Liver (tissue), 9 donors: ENCODE measurements around the gene MBP. TPM values are rescaled to one million over a fixed set of nuclear protein-coding genes. Genes with fewer than 3 reads are reported as not detected.

ENCODE experiments used
- DNase-seq: peaks from one replicate; pipeline ENCODE4 v3.0.0-alpha.2; 2017; ENCODE audit warnings: low spot score
- H3K27ac ChIP-seq, 2 donors: one replicate each; pipeline ENCODE4 v1.7.0; 2013; ENCODE audit warnings: inconsistent platforms in 2 of 2, low read length in 2 of 2, control low read depth in 1 of 2, low read depth in 1 of 2, mild to moderate bottlenecking in 1 of 2
- H3K27me3 ChIP-seq, 4 donors: one replicate each; pipeline versions ENCODE4 v1.6.1 to v1.7.0; 2013; ENCODE audit warnings: low read length in 3 of 4, inconsistent platforms in 1 of 4, mild to moderate bottlenecking in 1 of 4, moderate library complexity in 1 of 4; ENCODE audit not compliant: control insufficient read depth in 4 of 4, insufficient read depth in 4 of 4
- H3K36me3 ChIP-seq, 4 donors: one replicate each; pipeline versions ENCODE4 v1.6.1 to v1.7.0; 2013; ENCODE audit warnings: low read length in 3 of 4, mild to moderate bottlenecking in 3 of 4, low read depth in 1 of 4, moderate library complexity in 1 of 4; ENCODE audit not compliant: control insufficient read depth in 4 of 4, insufficient read depth in 3 of 4
- H3K4me1 ChIP-seq, 4 donors: one replicate each; pipeline versions ENCODE4 v1.6.1 to v1.7.0; 2013; ENCODE audit warnings: low read length in 3 of 4, mild to moderate bottlenecking in 3 of 4, moderate library complexity in 1 of 4; ENCODE audit not compliant: control insufficient read depth in 4 of 4, insufficient read depth in 4 of 4
- H3K4me3 ChIP-seq, 3 donors: one replicate each; pipeline versions ENCODE4 v1.6.1 to v1.7.0; 2013; ENCODE audit warnings: low read length in 3 of 3, control low read depth in 1 of 3, low read depth in 1 of 3, mild to moderate bottlenecking in 1 of 3
- H3K9ac ChIP-seq, 2 donors: one replicate each; pipeline ENCODE4 v1.7.0; 2013; ENCODE audit warnings: low read length in 2 of 2, mild to moderate bottlenecking in 2 of 2, moderate library complexity in 2 of 2, control low read depth in 1 of 2, low read depth in 1 of 2
- H3K9me3 ChIP-seq, 4 donors: one replicate each; pipeline versions ENCODE4 v1.6.1 to v1.7.0; 2013; ENCODE audit warnings: low read length in 3 of 4; ENCODE audit not compliant: control insufficient read depth in 4 of 4
- EGR1 ChIP-seq, 2 donors: IDR thresholded peaks; 2 replicates each; pipeline ENCODE4 v1.6.1; 2016 to 2018; ENCODE audit warnings: antibody characterized with exemption in 2 of 2, low read depth in 2 of 2
- FOXA1 ChIP-seq: IDR thresholded peaks from 2 replicates; pipeline ENCODE4 v1.6.1; 2016; ENCODE audit warnings: antibody characterized with exemption
- FOXA2 ChIP-seq: IDR thresholded peaks from 2 replicates; pipeline ENCODE4 v1.6.1; 2016; ENCODE audit warnings: antibody characterized with exemption
- GABPA ChIP-seq, 2 donors: IDR thresholded peaks in 1 of 2; conservative IDR thresholded peaks in 1 of 2; 2 replicates each; pipeline ENCODE4 v1.6.1; 2016; ENCODE audit warnings: antibody characterized with exemption in 2 of 2, mild to moderate bottlenecking in 1 of 2, moderate library complexity in 1 of 2
- HNF4A ChIP-seq, 2 donors: conservative IDR thresholded peaks; 2 replicates each; pipeline ENCODE4 v1.6.1; 2016; ENCODE audit warnings: antibody characterized with exemption in 2 of 2, mild to moderate bottlenecking in 2 of 2
- HNF4G ChIP-seq: IDR thresholded peaks from 2 replicates; pipeline ENCODE4 v1.6.1; 2016; ENCODE audit warnings: antibody characterized with exemption
- JUND ChIP-seq, 2 donors: IDR thresholded peaks; 2 replicates each; pipeline ENCODE4 v1.6.1; 2016; ENCODE audit warnings: antibody characterized with exemption in 2 of 2
- NR2F2 ChIP-seq: IDR thresholded peaks from 2 replicates; pipeline ENCODE4 v1.6.1; 2016; ENCODE audit warnings: antibody characterized with exemption
- RAD21 ChIP-seq, 2 donors: IDR thresholded peaks; 2 replicates each; pipeline ENCODE4 v1.6.1; 2016; ENCODE audit warnings: antibody characterized with exemption in 2 of 2, mild to moderate bottlenecking in 2 of 2
- SP1 ChIP-seq: IDR thresholded peaks from 2 replicates; pipeline ENCODE4 v1.6.1; 2018; ENCODE audit warnings: antibody characterized with exemption, mild to moderate bottlenecking
- TAF1 ChIP-seq: conservative IDR thresholded peaks from 2 replicates; pipeline ENCODE4 v1.6.1; 2016; ENCODE audit warnings: antibody characterized with exemption, mild to moderate bottlenecking
- YY1 ChIP-seq: IDR thresholded peaks from 2 replicates; pipeline ENCODE4 v1.6.1; 2016; ENCODE audit warnings: antibody characterized with exemption, mild to moderate bottlenecking
- WGBS: extraction: QIAGEN DNeasy Blood & Tissue Kit; methylation state at CpG from one replicate; pipeline ENCODE4 v1.1.7; 2013; 5-methylcytosine and 5-hydroxymethylcytosine counted together
- polyA plus RNA-seq, 2 donors: library from polyadenylated mRNA; stranded (reverse) in 1 of 2; unstranded in 1 of 2; fragments of 200-250 nt in 1 of 2; fragments of >200 nt in 1 of 2; fragmentation: Nextera tagmentation in 1 of 2; extraction: Ambion mirVana in 1 of 2; gene quantifications; one replicate each; pipeline versions ENCODE4 v1.2.1 to v1.2.3, GENCODE V29; 2013 to 2015
- total RNA-seq, 2 donors: library from RNA; depleted of rRNA; stranded (reverse); fragments of >200 nt; gene quantifications; one replicate each; pipeline ENCODE4 v1.2.3, GENCODE V29; 2014
- TF ChIP-seq, protein P1 (sequence below): fragments of 150-350 bp; IDR thresholded peaks from 2 replicates; pipeline ENCODE4 v1.5.1; 2017; ENCODE audit warnings: improper control_type of control experiment, low read depth, low read length; ENCODE audit not compliant: missing input control
- TF ChIP-seq, protein P2 (sequence below): IDR thresholded peaks from 2 replicates; pipeline ENCODE4 v1.6.1; 2016; ENCODE audit warnings: antibody characterized with exemption
- TF ChIP-seq, protein P3 (sequence below): IDR thresholded peaks from 2 replicates; pipeline ENCODE4 v1.6.1; 2016; ENCODE audit warnings: antibody characterized with exemption
- TF ChIP-seq, protein P4 (sequence below): IDR thresholded peaks from 2 replicates; pipeline ENCODE4 v1.6.1; 2016; ENCODE audit warnings: antibody characterized with exemption, mild to moderate bottlenecking
- TF ChIP-seq, protein P5 (sequence below): IDR thresholded peaks from 2 replicates; pipeline ENCODE4 v1.6.1; 2016; ENCODE audit warnings: antibody characterized with exemption
- donor health status: healthy.
- donor health status: healthy.
- donor health status: healthy.
- donor health status: healthy.
- donor health status: healthy.

MBP gene
- total and polyA plus RNA-seq, 4 donors, result 9.7 to 23.3 (median 17.7) TPM

DNA sequence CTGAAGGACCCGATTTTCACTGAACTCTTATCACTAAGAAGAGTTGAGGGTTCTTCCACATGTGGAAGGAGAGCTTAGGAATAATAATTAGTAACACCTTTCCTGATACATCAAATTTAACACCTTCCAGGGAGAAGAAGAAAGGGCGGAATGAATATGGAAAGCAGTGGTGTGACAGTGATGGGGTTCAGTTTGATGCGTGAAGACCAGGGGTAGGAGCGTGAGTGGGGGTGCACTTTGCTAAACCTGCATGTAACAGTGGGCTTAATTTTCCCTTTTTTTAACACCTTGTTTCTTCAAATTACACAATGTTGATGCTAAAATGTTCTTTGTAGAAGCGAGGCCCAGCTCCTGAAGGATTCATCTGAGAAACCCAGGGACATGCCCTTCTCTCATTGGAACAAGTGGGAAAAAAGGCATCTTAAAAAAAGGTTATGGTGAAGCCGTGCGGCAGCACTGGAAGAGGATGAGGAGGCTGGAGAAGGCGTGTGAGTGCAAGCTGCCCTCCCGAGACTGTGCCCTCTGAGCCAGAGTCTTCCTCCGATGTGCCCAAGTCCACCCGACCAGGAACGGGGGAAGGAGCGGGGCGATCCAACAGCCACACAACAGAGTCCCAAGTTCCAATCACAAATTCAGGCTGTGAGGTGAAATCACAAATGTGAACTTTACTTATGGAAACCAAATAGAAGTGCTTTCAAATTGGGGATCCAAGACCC lies 80.8 kb downstream of the MBP start:
- Histone ChIP-seq H3K27me3 (no peaks in the 10 kb centered on the region), H3K4me3 (no peak overlapping the region), H3K27ac (no peak overlapping the region), H3K9me3 (no peaks in the 10 kb centered on the region), H3K36me3 (peaks cover 0 to 9% (median 7%) of the 10 kb centered on the region in 4 donors), H3K9ac (no peak overlapping the region), H3K4me1 (peaks cover 9 to 27% (median 24%) of the 10 kb centered on the region in 4 donors)
- no peak for TF ChIP-seq JUND (IDR thresholded peaks at IDR 0.05)
- TF ChIP-seq, protein P1, sequence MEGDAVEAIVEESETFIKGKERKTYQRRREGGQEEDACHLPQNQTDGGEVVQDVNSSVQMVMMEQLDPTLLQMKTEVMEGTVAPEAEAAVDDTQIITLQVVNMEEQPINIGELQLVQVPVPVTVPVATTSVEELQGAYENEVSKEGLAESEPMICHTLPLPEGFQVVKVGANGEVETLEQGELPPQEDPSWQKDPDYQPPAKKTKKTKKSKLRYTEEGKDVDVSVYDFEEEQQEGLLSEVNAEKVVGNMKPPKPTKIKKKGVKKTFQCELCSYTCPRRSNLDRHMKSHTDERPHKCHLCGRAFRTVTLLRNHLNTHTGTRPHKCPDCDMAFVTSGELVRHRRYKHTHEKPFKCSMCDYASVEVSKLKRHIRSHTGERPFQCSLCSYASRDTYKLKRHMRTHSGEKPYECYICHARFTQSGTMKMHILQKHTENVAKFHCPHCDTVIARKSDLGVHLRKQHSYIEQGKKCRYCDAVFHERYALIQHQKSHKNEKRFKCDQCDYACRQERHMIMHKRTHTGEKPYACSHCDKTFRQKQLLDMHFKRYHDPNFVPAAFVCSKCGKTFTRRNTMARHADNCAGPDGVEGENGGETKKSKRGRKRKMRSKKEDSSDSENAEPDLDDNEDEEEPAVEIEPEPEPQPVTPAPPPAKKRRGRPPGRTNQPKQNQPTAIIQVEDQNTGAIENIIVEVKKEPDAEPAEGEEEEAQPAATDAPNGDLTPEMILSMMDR, result no peak
- no peak for TF ChIP-seq NR2F2
- no peak for TF ChIP-seq FOXA1
- TF ChIP-seq, protein P2, sequence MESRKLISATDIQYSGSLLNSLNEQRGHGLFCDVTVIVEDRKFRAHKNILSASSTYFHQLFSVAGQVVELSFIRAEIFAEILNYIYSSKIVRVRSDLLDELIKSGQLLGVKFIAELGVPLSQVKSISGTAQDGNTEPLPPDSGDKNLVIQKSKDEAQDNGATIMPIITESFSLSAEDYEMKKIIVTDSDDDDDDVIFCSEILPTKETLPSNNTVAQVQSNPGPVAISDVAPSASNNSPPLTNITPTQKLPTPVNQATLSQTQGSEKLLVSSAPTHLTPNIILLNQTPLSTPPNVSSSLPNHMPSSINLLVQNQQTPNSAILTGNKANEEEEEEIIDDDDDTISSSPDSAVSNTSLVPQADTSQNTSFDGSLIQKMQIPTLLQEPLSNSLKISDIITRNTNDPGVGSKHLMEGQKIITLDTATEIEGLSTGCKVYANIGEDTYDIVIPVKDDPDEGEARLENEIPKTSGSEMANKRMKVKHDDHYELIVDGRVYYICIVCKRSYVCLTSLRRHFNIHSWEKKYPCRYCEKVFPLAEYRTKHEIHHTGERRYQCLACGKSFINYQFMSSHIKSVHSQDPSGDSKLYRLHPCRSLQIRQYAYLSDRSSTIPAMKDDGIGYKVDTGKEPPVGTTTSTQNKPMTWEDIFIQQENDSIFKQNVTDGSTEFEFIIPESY, result no peak
- TF ChIP-seq, protein P3, sequence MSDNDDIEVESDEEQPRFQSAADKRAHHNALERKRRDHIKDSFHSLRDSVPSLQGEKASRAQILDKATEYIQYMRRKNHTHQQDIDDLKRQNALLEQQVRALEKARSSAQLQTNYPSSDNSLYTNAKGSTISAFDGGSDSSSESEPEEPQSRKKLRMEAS, result no peak
- TF ChIP-seq HNF4G, result no peak
- TF ChIP-seq YY1, result no peak
- TF ChIP-seq, protein P4, sequence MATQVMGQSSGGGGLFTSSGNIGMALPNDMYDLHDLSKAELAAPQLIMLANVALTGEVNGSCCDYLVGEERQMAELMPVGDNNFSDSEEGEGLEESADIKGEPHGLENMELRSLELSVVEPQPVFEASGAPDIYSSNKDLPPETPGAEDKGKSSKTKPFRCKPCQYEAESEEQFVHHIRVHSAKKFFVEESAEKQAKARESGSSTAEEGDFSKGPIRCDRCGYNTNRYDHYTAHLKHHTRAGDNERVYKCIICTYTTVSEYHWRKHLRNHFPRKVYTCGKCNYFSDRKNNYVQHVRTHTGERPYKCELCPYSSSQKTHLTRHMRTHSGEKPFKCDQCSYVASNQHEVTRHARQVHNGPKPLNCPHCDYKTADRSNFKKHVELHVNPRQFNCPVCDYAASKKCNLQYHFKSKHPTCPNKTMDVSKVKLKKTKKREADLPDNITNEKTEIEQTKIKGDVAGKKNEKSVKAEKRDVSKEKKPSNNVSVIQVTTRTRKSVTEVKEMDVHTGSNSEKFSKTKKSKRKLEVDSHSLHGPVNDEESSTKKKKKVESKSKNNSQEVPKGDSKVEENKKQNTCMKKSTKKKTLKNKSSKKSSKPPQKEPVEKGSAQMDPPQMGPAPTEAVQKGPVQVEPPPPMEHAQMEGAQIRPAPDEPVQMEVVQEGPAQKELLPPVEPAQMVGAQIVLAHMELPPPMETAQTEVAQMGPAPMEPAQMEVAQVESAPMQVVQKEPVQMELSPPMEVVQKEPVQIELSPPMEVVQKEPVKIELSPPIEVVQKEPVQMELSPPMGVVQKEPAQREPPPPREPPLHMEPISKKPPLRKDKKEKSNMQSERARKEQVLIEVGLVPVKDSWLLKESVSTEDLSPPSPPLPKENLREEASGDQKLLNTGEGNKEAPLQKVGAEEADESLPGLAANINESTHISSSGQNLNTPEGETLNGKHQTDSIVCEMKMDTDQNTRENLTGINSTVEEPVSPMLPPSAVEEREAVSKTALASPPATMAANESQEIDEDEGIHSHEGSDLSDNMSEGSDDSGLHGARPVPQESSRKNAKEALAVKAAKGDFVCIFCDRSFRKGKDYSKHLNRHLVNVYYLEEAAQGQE, result no peak
- TF ChIP-seq, protein P5, sequence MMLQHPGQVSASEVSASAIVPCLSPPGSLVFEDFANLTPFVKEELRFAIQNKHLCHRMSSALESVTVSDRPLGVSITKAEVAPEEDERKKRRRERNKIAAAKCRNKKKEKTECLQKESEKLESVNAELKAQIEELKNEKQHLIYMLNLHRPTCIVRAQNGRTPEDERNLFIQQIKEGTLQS, result no peak
- no peak for TF ChIP-seq GABPA (IDR thresholded peaks at IDR 0.05 in 1 of 2, conservative IDR thresholded peaks at IDR 0.05 in 1 of 2)
- TF ChIP-seq EGR1 (IDR thresholded peaks at IDR 0.05; ENCODE audit: low read depth in 2 of 2), result no peak
- no peak for DNase-seq
- 97% methylated on average over 14 of the region's 14 CpGs for WGBS

DNA sequence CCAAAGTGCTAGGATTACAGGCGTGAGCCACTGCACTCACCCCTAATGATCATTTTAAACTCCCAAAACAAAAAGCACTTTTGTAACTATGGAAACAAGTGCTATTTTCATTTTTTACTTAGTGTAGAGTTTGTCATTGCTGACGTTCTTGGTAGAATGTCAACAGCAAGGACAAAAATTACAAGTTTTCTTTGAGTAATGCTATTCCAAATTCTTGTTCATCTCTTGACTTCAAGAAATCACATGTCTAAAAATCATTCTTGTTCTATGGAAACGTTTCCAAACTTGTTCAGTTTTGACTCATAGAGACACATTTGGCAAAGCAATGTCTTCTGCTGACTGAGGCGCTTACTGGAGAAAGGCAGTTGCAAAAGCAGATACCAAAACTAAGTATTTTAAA lies 82.6 kb downstream of the MBP start:
- Histone ChIP-seq H3K9me3 (no peaks in the 10 kb centered on the region), H3K36me3 (peaks cover 0 to 15% (median 8%) of the 10 kb centered on the region in 4 donors), H3K27ac (no peak overlapping the region), H3K9ac (no peak overlapping the region), H3K27me3 (no peaks in the 10 kb centered on the region), H3K4me3 (no peak overlapping the region), H3K4me1 (peaks cover 1 to 9% (median 7%) of the 10 kb centered on the region in 4 donors)
- no peak for DNase-seq
- WGBS, result 82% methylated on average over 4 of the region's 4 CpGs
- TF ChIP-seq RAD21 (IDR thresholded peaks at IDR 0.05), result no peak
- no peak for TF ChIP-seq FOXA1
- TF ChIP-seq, protein P1, result no peak
- no peak for TF ChIP-seq GABPA (IDR thresholded peaks at IDR 0.05 in 1 of 2, conservative IDR thresholded peaks at IDR 0.05 in 1 of 2)
- no peak for TF ChIP-seq FOXA2
- TF ChIP-seq JUND (IDR thresholded peaks at IDR 0.05), result no peak
- TF ChIP-seq, protein P5, result no peak
- no peak for TF ChIP-seq HNF4A (conservative IDR thresholded peaks at IDR 0.05)
- no peak for TF ChIP-seq SP1
- TF ChIP-seq TAF1, result no peak
- TF ChIP-seq EGR1 (IDR thresholded peaks at IDR 0.05; ENCODE audit: low read depth in 2 of 2), result no peak
